Uterus (tissue), 4 donors: ENCODE measurements around the gene EME2. TPM values are rescaled to one million over a fixed set of nuclear protein-coding genes. Genes with fewer than 3 reads are reported as not detected.

ENCODE experiments used
- DNase-seq, 2 donors: peaks; one replicate each; pipeline ENCODE4 v3.0.0-alpha.2; 2019 to 2020
- H3K27ac ChIP-seq, 2 donors: fragments of 200-600 bp; sonication (generic); 1 replicate in 1 of 2; 2 replicates in 1 of 2; pipeline ENCODE4 v1.5.1; 2016 to 2018
- H3K27me3 ChIP-seq, 2 donors: fragments of 200-600 bp; sonication (generic); one replicate each; pipeline ENCODE4 v1.5.1; 2018 to 2019; ENCODE audit warnings: control low read depth in 1 of 2
- H3K36me3 ChIP-seq, 2 donors: fragments of 200-600 bp; sonication (generic); one replicate each; pipeline ENCODE4 v1.5.1; 2019; ENCODE audit warnings: control low read depth in 1 of 2
- H3K4me1 ChIP-seq, 2 donors: fragments of 200-600 bp; sonication (generic); one replicate each; pipeline ENCODE4 v1.5.1; 2018 to 2019; ENCODE audit warnings: control low read depth in 1 of 2
- H3K4me3 ChIP-seq, 2 donors: fragments of 200-600 bp; sonication (generic); 1 replicate in 1 of 2; 2 replicates in 1 of 2; pipeline ENCODE4 v1.5.1; 2018 to 2019; ENCODE audit warnings: mild to moderate bottlenecking in 1 of 2
- H3K9me3 ChIP-seq, 2 donors: fragments of 200-600 bp; sonication (generic); one replicate each; pipeline ENCODE4 v1.5.1; 2019; ENCODE audit warnings: control low read depth in 1 of 2
- POLR2A ChIP-seq, 2 donors: fragments of 450-650 bp; IDR thresholded peaks; one replicate each; pipeline ENCODE4 v1.6.1; 2016; ENCODE audit warnings: antibody characterized with exemption in 2 of 2, mild to moderate bottlenecking in 1 of 2, moderate library complexity in 1 of 2
- intact Hi-C: fragments of 100-400 bp; cut with DNase I; formaldehyde crosslinking; loops from one replicate; pipeline ENCODE4 v1.15.1; 2023; ENCODE audit warnings: low total_unique reads
- total RNA-seq, 4 donors: library from RNA; depleted of rRNA in 3 of 4; stranded (reverse); fragments of >200 nt in 3 of 4; gene quantifications; one replicate each; pipeline versions ENCODE4 v1.1.0 to v1.2.4, GENCODE V29; 2014 to 2023
- TF ChIP-seq, protein P1 (sequence below), 4 experiments: fragments of 200-600 bp in 2 of 4; fragments of 450-650 bp in 2 of 4; sonication (generic) in 2 of 4; IDR thresholded peaks; one replicate each; pipeline ENCODE4 v1.5.1; 2016 to 2019; ENCODE audit warnings: antibody characterized with exemption in 4 of 4, mild to moderate bottlenecking in 2 of 4, moderate library complexity in 1 of 4
- donor health status: DM: yes; HTN: yes; CAD: no.

The EME2 gene
- total RNA-seq, 4 donors from 2014 or later: 2.6 to 28.2 (median 8.0) TPM

DNA sequence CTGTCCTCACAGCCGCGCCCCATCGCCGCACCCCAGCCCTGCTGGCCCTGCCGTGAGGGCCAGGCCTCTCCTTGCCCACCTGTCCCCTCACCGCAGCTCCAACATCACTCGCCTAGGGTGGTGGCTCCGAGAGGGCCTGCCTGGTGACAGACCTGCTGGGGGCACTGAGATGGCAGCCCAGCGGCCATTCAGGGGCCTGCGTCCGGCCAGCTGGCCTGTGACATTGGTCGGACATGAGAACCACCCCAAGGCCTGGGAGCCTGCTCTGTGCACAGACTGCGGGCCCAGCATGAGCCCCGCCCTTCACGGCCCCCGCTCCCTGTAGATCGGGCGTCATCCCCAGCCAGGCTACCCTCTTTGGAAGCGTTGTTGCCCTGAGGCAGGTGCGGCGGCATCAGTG lies 13.1 kb upstream of the EME2 start:
- Histone ChIP-seq H3K36me3 (no peaks in the 10 kb centered on the region), H3K27me3 (no peaks in the 10 kb centered on the region), H3K9me3 (no peaks in the 10 kb centered on the region), H3K4me3 (no peak overlapping the region), H3K4me1 (no peaks in the 10 kb centered on the region), H3K27ac (no peak overlapping the region)
- TF ChIP-seq, protein P1, sequence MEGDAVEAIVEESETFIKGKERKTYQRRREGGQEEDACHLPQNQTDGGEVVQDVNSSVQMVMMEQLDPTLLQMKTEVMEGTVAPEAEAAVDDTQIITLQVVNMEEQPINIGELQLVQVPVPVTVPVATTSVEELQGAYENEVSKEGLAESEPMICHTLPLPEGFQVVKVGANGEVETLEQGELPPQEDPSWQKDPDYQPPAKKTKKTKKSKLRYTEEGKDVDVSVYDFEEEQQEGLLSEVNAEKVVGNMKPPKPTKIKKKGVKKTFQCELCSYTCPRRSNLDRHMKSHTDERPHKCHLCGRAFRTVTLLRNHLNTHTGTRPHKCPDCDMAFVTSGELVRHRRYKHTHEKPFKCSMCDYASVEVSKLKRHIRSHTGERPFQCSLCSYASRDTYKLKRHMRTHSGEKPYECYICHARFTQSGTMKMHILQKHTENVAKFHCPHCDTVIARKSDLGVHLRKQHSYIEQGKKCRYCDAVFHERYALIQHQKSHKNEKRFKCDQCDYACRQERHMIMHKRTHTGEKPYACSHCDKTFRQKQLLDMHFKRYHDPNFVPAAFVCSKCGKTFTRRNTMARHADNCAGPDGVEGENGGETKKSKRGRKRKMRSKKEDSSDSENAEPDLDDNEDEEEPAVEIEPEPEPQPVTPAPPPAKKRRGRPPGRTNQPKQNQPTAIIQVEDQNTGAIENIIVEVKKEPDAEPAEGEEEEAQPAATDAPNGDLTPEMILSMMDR (IDR thresholded peaks at IDR 0.05): no peak
- no peak for DNase-seq
- intact Hi-C loops: no loop called here

GRCh38 chr16:1760911-1761310 lies 11.7 kb upstream of the EME2 start:
- DNase-seq: no peak
- Histone ChIP-seq H3K4me1 (no peaks in the 10 kb centered on the region), H3K27me3 (no peaks in the 10 kb centered on the region), H3K9me3 (no peaks in the 10 kb centered on the region), H3K27ac (no peak overlapping the region), H3K36me3 (no peaks in the 10 kb centered on the region), H3K4me3 (no peak overlapping the region)
- TF ChIP-seq, protein P1 (IDR thresholded peaks at IDR 0.05): no peak
- no peak for TF ChIP-seq POLR2A (IDR thresholded peaks at IDR 0.05)
- intact Hi-C loops: no loop called here

DNA sequence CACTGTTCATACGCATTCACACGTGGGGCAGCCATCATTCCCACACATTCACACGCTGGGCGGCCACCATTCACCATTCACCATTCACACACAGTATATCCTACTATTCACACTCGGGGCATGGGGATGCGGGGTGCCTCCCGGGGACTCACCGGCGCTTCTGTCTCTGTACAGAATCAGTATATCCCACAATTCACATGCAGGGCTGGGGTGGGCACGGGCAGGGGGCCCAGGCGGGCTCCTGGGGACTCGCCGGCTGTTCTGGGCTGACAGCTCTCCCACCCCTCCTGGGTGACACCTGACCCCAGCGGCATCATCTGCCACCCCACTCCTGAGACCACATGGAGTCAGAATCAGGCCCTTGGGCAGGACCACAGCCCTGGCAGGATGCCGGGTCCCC lies 10.9 kb upstream of the EME2 start:
- Histone ChIP-seq H3K27me3 (no peaks in the 10 kb centered on the region), H3K36me3 (no peaks in the 10 kb centered on the region), H3K4me3 (no peak overlapping the region), H3K27ac (no peak overlapping the region), H3K4me1 (no peaks in the 10 kb centered on the region), H3K9me3 (no peaks in the 10 kb centered on the region)
- no peak for DNase-seq
- intact Hi-C loops: no loop called here
- TF ChIP-seq, protein P1 (IDR thresholded peaks at IDR 0.05): no peak
- no peak for TF ChIP-seq POLR2A (IDR thresholded peaks at IDR 0.05)

- Histone ChIP-seq H3K27me3 (no peaks in the 10 kb centered on the region), H3K9me3 (no peaks in the 10 kb centered on the region), H3K27ac (no peak overlapping the region), H3K4me1 (no peaks in the 10 kb centered on the region), H3K4me3 (no peak overlapping the region), H3K36me3 (no peaks in the 10 kb centered on the region)
- intact Hi-C loops: no loop called here
- no peak for DNase-seq
- TF ChIP-seq, protein P1 (IDR thresholded peaks at IDR 0.05): no peak
- no peak for TF ChIP-seq POLR2A (IDR thresholded peaks at IDR 0.05)
These were observed 10.3 kb upstream of the EME2 start for GRCh38 chr16:1762196-1762878.

- Histone ChIP-seq H3K27me3 (no peaks in the 10 kb centered on the region), H3K4me1 (no peaks in the 10 kb centered on the region), H3K9me3 (no peaks in the 10 kb centered on the region), H3K36me3 (no peaks in the 10 kb centered on the region), H3K4me3 (no peak overlapping the region), H3K27ac (no peak overlapping the region)
- intact Hi-C loops: no loop called here
- no peak for DNase-seq
- TF ChIP-seq, protein P1 (IDR thresholded peaks at IDR 0.05): no peak
- no peak for TF ChIP-seq POLR2A (IDR thresholded peaks at IDR 0.05)
These were observed 9.6 kb upstream of the EME2 start for GRCh38 chr16:1762879-1763520.
